ENCODE measurements around the gene MAP2K6.

The MAP2K6 gene

DNA sequence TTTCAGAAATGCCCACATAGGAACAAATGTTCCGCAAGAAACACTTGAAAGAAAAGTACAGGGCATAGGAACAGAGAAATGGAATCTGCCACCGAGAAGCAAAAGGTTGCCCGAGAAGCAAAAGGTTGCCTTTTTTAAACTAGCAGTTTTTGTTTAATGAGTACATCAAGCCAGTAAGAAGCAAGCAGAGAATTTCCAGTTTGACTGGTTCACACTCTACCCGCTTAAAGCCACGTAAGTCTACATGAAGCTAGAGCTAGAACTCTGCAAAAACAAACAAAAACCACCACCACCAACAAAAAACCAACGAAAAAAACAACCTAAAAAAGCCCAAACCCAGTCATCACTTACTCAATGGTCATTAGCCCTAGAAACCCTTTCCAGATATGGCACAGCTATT lies 144.3 kb downstream of the MAP2K6 start:
- no peaks in the 10 kb centered on the region for H3K36me3 ChIP-seq (ENCODE audit: control insufficient read depth, insufficient read depth, low read length)
- H3K4me3 ChIP-seq (ENCODE audit: low read length), result no peak overlapping the region
- no peaks in the 10 kb centered on the region for H3K27me3 ChIP-seq (ENCODE audit: control insufficient read depth, insufficient read depth, low read length)
- H3K9me3 ChIP-seq (ENCODE audit: control insufficient read depth, low read length), result no peaks in the 10 kb centered on the region
- H3K4me1 ChIP-seq (ENCODE audit: control insufficient read depth, insufficient read depth, low read length), result no peaks in the 10 kb centered on the region
- H3K9ac ChIP-seq (ENCODE audit: low read length), result no peak overlapping the region

DNA sequence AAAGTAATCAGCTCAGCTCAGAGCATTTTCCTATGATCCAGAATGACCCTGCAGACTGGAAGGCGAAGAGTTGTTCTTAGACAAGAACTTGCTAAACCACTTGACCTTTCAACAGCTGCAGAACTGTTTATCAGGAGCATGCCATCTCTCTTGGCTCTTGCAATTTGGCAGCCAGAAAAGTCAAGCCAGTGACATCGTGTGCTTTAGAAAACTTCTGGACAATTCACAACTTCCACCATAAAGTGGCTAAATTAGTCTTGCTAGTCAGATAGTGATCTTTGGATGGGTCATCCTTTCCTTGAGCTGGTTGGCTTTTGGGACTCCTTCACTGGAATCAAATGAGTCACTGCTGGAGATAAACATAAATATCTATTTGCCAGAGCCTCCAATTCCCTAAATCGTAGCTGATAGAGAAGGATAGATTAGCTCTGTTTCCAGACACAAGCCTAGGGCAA lies 146.5 kb downstream of the MAP2K6 start:
- peaks cover 6% of the 10 kb centered on the region for H3K27me3 ChIP-seq (ENCODE audit: control insufficient read depth, insufficient read depth, low read length)
- no peaks in the 10 kb centered on the region for H3K4me1 ChIP-seq (ENCODE audit: control insufficient read depth, insufficient read depth, low read length)
- H3K36me3 ChIP-seq (ENCODE audit: control insufficient read depth, insufficient read depth, low read length), result no peaks in the 10 kb centered on the region
- no peaks in the 10 kb centered on the region for H3K9me3 ChIP-seq (ENCODE audit: control insufficient read depth, low read length)
- H3K4me3 ChIP-seq (ENCODE audit: low read length), result no peak overlapping the region
- H3K9ac ChIP-seq (ENCODE audit: low read length), result no peak overlapping the region

DNA sequence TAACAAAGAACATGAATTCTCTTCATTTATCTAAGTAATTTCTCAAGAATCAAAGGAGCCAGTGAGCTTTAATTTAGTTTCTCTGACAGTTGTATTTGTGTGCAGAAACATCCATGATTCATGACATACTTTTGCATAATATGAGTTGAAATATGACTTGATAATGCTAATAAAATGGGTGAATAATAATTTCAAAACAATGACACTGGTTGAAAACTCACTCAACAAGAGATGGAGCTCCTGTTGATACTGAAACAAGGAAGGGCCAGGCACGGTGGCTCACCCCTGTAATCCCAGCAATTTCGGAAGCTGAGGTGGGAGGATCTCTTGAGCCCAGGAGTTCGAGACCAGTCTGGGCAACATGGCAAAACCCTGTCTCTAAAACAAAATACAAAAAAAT lies 147.0 kb downstream of the MAP2K6 start:
- H3K9me3 ChIP-seq (ENCODE audit: control insufficient read depth, low read length), result no peaks in the 10 kb centered on the region
- H3K36me3 ChIP-seq (ENCODE audit: control insufficient read depth, insufficient read depth, low read length), result no peaks in the 10 kb centered on the region
- no peak overlapping the region for H3K4me3 ChIP-seq (ENCODE audit: low read length)
- peaks cover 6% of the 10 kb centered on the region for H3K27me3 ChIP-seq (ENCODE audit: control insufficient read depth, insufficient read depth, low read length)
- H3K9ac ChIP-seq (ENCODE audit: low read length), result no peak overlapping the region
- H3K4me1 ChIP-seq (ENCODE audit: control insufficient read depth, insufficient read depth, low read length), result no peaks in the 10 kb centered on the region

DNA sequence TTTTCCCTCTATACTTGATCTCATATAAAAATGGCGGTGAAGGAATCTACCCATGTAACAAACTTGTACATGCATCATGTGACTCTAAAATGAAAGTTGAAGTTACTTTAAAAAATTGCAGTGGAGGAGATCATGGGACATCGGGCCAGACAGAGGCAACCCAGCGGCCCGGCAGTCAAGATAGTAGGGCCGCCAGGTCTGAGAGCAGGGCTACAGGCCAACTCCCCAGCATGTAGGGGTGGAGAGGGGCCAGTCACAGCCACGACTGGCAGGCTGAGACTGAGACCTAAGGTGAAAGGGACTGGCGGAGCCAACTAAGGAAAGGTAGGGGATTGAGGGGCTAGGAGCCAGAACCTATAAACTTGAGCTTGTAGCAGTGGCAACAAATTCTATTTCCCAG lies 150.9 kb downstream of the MAP2K6 start:
- Histone ChIP-seq H3K27me3 (ENCODE audit: control insufficient read depth, insufficient read depth, low read length) (peaks cover 6% of the 10 kb centered on the region), H3K4me1 (ENCODE audit: control insufficient read depth, insufficient read depth, low read length) (no peaks in the 10 kb centered on the region), H3K36me3 (ENCODE audit: control insufficient read depth, insufficient read depth, low read length) (no peaks in the 10 kb centered on the region), H3K9me3 (ENCODE audit: control insufficient read depth, low read length) (no peaks in the 10 kb centered on the region), H3K4me3 (ENCODE audit: low read length) (no peak overlapping the region), H3K9ac (ENCODE audit: low read length) (no peak overlapping the region)

DNA sequence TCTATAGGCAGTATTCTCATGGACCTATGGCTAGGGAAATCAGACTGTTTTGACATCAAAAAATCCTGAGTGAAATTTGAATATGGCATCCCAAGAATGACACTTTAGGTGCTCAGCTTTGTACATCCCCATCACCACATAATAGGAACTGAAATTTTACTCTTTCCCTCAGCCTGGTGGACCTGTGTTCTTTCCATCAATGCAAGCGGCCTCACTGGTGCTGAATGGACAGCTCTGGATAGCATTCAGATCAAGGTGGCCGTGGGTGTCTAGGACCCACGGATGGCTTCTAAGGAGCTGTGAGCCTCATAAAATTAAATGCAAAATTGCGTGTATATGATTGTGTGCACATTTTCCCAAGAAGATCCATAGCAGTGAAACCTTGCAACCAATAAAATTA lies 152.6 kb downstream of the MAP2K6 start:
- Histone ChIP-seq H3K9me3 (ENCODE audit: control insufficient read depth, low read length) (no peaks in the 10 kb centered on the region), H3K36me3 (ENCODE audit: control insufficient read depth, insufficient read depth, low read length) (no peaks in the 10 kb centered on the region), H3K9ac (ENCODE audit: low read length) (no peak overlapping the region), H3K4me1 (ENCODE audit: control insufficient read depth, insufficient read depth, low read length) (no peaks in the 10 kb centered on the region), H3K27me3 (ENCODE audit: control insufficient read depth, insufficient read depth, low read length) (peaks cover 6% of the 10 kb centered on the region), H3K4me3 (ENCODE audit: low read length) (no peak overlapping the region)

DNA sequence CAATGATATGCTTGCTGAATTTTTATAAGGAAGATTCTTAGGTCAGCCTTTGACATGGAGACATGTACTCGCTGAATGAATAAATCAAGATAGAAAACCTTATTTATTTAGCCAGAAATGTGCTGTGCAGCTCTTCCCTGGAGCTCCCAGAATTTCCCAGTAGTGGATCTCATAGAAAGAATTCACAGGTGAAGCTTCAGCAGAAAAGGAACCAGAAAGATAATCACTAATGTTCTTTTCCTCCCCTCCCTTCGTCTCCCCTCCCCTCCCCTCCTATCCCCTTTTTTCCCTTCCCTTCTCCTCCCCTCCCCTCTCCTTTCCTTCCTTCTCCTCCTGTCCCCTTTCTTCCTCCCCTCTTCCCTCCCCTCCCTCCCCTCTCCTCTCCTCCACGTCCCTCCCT lies 158.2 kb downstream of the MAP2K6 start:
- Histone ChIP-seq H3K4me1 (ENCODE audit: control insufficient read depth, insufficient read depth, low read length) (no peaks in the 10 kb centered on the region), H3K27me3 (ENCODE audit: control insufficient read depth, insufficient read depth, low read length) (no peaks in the 10 kb centered on the region), H3K9me3 (ENCODE audit: control insufficient read depth, low read length) (no peaks in the 10 kb centered on the region), H3K9ac (ENCODE audit: low read length) (no peak overlapping the region), H3K36me3 (ENCODE audit: control insufficient read depth, insufficient read depth, low read length) (no peaks in the 10 kb centered on the region), H3K4me3 (ENCODE audit: low read length) (no peak overlapping the region)

DNA sequence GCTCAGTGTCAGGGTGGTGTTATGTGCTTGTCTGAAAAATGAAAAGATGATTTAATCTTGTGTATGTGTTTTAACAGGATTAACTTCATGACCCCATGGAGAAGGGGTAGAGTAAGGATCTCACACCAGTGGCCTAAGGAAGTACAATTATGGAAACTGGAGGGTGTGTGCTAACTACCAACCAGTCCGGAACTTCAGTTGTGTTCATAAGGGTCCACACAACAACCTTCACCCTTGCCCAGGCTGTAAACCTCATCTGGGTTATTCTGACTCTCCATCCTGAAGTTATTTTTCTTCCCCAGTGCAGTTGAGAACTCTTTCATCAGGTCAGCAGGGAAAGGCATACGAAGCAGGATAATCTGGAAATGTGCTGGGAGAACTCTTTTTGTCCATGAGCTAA lies 158.9 kb downstream of the MAP2K6 start:
- Histone ChIP-seq H3K4me3 (ENCODE audit: low read length) (no peak overlapping the region), H3K36me3 (ENCODE audit: control insufficient read depth, insufficient read depth, low read length) (no peaks in the 10 kb centered on the region), H3K27me3 (ENCODE audit: control insufficient read depth, insufficient read depth, low read length) (no peaks in the 10 kb centered on the region), H3K9ac (ENCODE audit: low read length) (no peak overlapping the region), H3K4me1 (ENCODE audit: control insufficient read depth, insufficient read depth, low read length) (no peaks in the 10 kb centered on the region), H3K9me3 (ENCODE audit: control insufficient read depth, low read length) (no peaks in the 10 kb centered on the region)

DNA sequence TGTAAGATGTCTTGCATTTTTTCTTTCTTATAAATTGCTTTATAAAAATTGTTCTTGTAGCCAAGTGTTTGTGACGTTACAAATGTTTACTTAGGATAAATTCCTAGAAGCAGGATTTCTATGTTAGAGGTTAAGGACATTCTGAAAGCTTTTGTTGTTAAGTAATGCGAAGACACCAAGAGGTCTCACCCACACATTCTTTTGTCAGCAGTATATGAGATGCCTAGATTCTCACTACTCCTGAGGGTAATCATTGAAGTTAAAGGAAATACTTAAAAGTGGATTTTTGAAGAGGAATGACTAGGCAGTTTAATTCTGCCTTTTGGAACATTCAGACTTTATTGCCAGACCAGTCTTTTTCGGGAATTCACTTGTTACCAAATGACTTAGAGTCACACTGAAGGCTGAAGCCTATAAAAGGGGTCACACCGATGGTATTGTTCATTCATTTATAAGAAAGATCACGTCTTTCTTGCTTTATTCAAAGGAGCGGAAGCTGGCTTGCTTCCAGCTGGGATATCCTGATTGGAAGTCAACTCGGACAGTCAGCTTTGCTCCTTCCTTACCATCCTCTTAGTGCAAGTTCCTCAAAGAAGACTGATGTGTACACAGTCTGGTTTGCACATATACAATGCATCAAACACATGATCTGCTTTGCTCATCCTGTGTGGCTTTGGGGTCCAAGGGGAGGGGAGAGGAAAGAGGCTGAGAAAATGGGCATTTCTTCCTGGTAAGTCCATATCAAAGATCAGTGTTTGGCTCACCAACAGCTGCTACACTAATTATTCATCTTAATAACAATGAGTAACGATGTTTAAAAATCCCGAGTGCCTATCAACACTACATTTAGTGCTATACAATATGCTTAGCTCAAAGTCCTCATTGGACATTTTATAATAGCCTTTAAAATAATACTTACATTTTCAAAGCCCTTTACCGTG lies 160.0 kb downstream of the MAP2K6 start:
- Histone ChIP-seq H3K36me3 (ENCODE audit: control insufficient read depth, insufficient read depth, low read length) (no peaks in the 10 kb centered on the region), H3K4me3 (ENCODE audit: low read length) (no peak overlapping the region), H3K4me1 (ENCODE audit: control insufficient read depth, insufficient read depth, low read length) (no peaks in the 10 kb centered on the region), H3K9ac (ENCODE audit: low read length) (no peak overlapping the region), H3K27me3 (ENCODE audit: control insufficient read depth, insufficient read depth, low read length) (no peaks in the 10 kb centered on the region), H3K9me3 (ENCODE audit: control insufficient read depth, low read length) (no peaks in the 10 kb centered on the region)

DNA sequence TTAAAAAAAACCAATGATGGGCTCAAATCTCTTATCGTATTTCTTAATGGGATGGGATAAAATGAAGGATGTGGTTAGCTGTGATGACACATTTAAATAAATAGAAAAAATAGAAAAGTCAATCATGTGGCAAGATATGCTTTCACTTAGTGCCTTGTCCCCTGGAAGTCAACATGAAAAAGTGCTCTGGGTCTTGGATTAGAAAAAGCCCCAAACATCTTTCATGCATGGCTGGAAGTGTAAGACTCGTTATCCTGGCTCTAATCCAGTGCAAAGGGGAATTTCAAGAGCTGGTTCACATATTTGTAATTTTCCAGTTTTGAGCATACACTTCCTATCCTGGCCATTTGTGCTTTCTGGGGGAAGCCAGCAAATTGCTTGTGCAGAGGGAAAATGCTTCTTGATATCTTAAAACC lies 160.9 kb downstream of the MAP2K6 start:
- Histone ChIP-seq H3K9me3 (ENCODE audit: control insufficient read depth, low read length) (no peaks in the 10 kb centered on the region), H3K4me3 (ENCODE audit: low read length) (no peak overlapping the region), H3K9ac (ENCODE audit: low read length) (no peak overlapping the region), H3K27me3 (ENCODE audit: control insufficient read depth, insufficient read depth, low read length) (no peaks in the 10 kb centered on the region), H3K4me1 (ENCODE audit: control insufficient read depth, insufficient read depth, low read length) (no peaks in the 10 kb centered on the region), H3K36me3 (ENCODE audit: control insufficient read depth, insufficient read depth, low read length) (no peaks in the 10 kb centered on the region)

DNA sequence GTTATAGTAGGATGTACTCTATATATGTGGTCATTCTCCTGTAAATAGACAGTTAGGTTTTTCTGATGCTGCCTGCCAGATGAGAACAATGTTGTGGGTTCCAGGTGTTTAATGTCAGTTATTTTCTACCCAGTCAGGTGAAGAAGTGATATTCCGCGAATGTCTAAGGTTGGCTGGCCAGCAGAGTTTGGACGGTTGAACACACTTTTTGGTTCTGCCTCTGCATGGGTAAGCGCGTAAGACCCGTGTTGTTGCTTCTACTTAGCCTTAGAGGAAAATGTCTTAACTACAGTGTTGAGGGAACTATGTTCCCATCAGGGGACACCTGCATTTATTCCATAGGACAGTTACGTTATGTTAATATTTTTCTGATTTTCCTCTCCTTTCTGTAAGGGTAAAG lies 162.6 kb downstream of the MAP2K6 start:
- no peaks in the 10 kb centered on the region for H3K36me3 ChIP-seq (ENCODE audit: control insufficient read depth, insufficient read depth, low read length)
- no peak overlapping the region for H3K9ac ChIP-seq (ENCODE audit: low read length)
- no peaks in the 10 kb centered on the region for H3K4me1 ChIP-seq (ENCODE audit: control insufficient read depth, insufficient read depth, low read length)
- no peaks in the 10 kb centered on the region for H3K9me3 ChIP-seq (ENCODE audit: control insufficient read depth, low read length)
- no peak overlapping the region for H3K4me3 ChIP-seq (ENCODE audit: low read length)
- H3K27me3 ChIP-seq (ENCODE audit: control insufficient read depth, insufficient read depth, low read length), result no peaks in the 10 kb centered on the region

DNA sequence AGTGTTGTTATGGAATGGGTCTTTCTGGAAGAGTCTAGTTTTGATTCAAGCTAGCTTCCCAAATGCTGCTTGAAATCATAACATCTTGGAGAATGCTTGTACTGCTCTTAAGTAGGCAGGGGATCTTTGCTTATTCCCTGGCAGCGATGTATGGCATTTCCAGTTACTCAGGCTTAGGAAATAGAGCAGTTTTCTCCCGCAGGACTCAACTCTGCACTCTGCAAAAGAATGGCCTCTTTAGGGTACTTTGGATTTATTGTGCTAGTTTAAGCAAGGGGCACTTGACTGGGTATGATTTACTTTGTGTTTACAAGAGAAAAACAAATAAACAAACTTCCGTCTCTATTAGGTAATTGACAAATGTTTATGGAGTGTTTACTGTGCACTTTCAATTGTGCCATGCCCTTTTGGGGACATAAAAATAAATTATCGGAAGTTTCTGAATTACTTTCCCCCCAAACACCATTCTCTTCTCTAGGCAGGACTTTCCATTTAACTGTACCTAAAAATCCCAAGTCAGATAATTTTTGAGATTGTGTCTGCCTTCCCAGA lies 164.0 kb downstream of the MAP2K6 start:
- Histone ChIP-seq H3K4me1 (ENCODE audit: control insufficient read depth, insufficient read depth, low read length) (no peaks in the 10 kb centered on the region), H3K9ac (ENCODE audit: low read length) (no peak overlapping the region), H3K36me3 (ENCODE audit: control insufficient read depth, insufficient read depth, low read length) (no peaks in the 10 kb centered on the region), H3K9me3 (ENCODE audit: control insufficient read depth, low read length) (no peaks in the 10 kb centered on the region), H3K4me3 (ENCODE audit: low read length) (no peak overlapping the region), H3K27me3 (ENCODE audit: control insufficient read depth, insufficient read depth, low read length) (peaks cover 4% of the 10 kb centered on the region)

DNA sequence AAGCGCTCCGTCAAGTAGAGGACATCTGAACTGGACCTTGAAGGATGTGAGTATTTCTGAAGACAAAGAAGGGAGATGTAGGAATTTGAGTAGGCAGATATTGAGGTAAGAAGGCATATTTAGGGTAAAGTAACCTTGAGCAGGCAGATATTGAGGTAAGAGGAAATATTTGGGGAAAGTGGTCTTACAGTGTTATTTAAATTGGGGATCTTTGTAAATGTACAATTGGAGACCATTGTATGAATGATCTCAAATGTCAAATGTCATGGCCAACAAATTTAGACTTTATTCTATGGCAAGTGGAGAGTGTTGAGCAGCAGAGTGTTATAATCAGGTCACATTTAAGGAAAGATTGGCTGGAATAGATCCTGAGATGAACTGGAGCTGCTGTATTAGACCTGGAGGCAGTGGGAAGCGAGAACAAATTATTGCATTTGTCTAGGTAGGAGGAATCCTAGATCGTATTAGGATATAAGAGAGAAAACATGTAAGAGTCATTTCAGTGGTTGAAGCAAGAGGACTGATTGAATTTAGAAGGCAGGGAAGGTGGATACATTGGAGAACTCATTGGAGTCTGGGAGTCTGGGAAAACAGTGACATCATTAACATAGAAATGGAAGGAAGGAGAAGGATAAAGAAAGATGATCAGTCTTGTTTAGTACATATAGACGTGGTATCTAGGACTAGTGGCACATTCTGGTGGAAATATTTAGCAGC lies 165.6 kb downstream of the MAP2K6 start:
- Histone ChIP-seq H3K9ac (ENCODE audit: low read length) (no peak overlapping the region), H3K4me3 (ENCODE audit: low read length) (no peak overlapping the region), H3K9me3 (ENCODE audit: control insufficient read depth, low read length) (no peaks in the 10 kb centered on the region), H3K4me1 (ENCODE audit: control insufficient read depth, insufficient read depth, low read length) (no peaks in the 10 kb centered on the region), H3K27me3 (ENCODE audit: control insufficient read depth, insufficient read depth, low read length) (peaks cover 4% of the 10 kb centered on the region), H3K36me3 (ENCODE audit: control insufficient read depth, insufficient read depth, low read length) (no peaks in the 10 kb centered on the region)

Data from mucosa of stomach (tissue), 1 donor.